Glutamatergic neuron (in vitro differentiated cells): ENCODE measurements around the gene RAD51B. TPM values are rescaled to one million over a fixed set of nuclear protein-coding genes. Genes with fewer than 3 reads are reported as not detected.

Experiments used
- DNase-seq: peaks from one replicate; pipeline ENCODE4 v3.0.0; 2022
- H3K27ac Mint-ChIP-seq: one replicate; pipeline ENCODE4 v1.8.0; 2020; ENCODE audit warnings: mild to moderate bottlenecking, mixed read lengths, inconsistent platforms; ENCODE audit not compliant: unreplicated experiment
- H3K27me3 Mint-ChIP-seq: one replicate; pipeline ENCODE4 v1.8.0; 2020; ENCODE audit warnings: mild to moderate bottlenecking, moderate library complexity, mixed read lengths, inconsistent platforms; ENCODE audit not compliant: unreplicated experiment
- H3K36me3 Mint-ChIP-seq: one replicate; pipeline ENCODE4 v1.8.0; 2020; ENCODE audit warnings: mild to moderate bottlenecking, mixed read lengths, inconsistent platforms; ENCODE audit not compliant: unreplicated experiment
- H3K4me1 Mint-ChIP-seq: one replicate; pipeline ENCODE4 v1.8.0; 2020; ENCODE audit warnings: mild to moderate bottlenecking, low read depth, mixed read lengths, inconsistent platforms; ENCODE audit not compliant: unreplicated experiment
- H3K4me3 Mint-ChIP-seq: one replicate; pipeline ENCODE4 v1.8.0; 2020; ENCODE audit warnings: mild to moderate bottlenecking, mixed read lengths, inconsistent platforms; ENCODE audit not compliant: unreplicated experiment
- H3K9me3 Mint-ChIP-seq: one replicate; pipeline ENCODE4 v1.8.0; 2020; ENCODE audit warnings: mild to moderate bottlenecking, moderate library complexity, mixed read lengths, inconsistent platforms; ENCODE audit not compliant: unreplicated experiment
- total RNA-seq: library from RNA; stranded (reverse); fragmentation: NEBNext Ultra II Directional; extraction: Animal tissue kit (Norgen Biotek cat#: 25700); gene quantifications from one replicate; pipeline ENCODE4 v1.2.1, GENCODE V29; 2021; ENCODE audit not compliant: unreplicated experiment
- TF ChIP-seq, protein P1 (sequence below): fragments of 200-600 bp; sonication (generic); IDR thresholded peaks from one replicate; pipeline ENCODE4 v1.5.0; 2021; ENCODE audit not compliant: partially characterized antibody, unreplicated experiment

RAD51B gene
- total RNA-seq, 1 donor from 2014 or later = 9.7 TPM

DNA sequence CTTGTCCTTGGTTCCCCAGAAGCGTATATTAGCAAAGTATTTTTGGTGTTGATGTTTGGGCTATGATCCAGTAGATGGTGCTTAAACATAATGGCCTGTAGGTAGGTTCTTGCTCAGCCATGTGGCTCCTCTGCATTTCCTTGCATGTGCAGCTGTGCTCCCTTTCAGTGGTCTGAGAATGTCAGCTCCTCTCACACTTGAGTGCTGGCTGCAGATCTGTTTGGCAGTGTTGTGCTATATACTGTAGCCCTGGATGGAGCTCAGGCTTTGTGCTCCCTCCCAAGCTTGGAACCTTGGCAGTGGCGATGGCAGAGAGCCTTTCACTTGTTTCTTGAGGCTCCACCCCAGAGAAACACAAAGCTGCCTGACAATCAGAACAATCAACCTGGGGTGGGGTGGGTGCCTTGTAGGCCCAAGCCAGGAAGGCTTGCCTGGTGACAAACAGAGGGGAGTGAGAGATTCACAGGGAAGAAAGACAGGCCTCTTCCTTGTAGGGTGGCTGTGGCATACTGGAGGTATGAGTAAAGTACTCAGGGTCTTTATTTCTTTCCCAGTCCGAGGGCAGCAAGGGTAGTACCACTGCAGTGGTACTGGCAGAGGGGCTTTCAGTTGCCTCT lies 255.3 kb downstream of the RAD51B start:
- H3K27me3 Mint-ChIP-seq = no peaks in the 10 kb centered on the region
- TF ChIP-seq, protein P1, sequence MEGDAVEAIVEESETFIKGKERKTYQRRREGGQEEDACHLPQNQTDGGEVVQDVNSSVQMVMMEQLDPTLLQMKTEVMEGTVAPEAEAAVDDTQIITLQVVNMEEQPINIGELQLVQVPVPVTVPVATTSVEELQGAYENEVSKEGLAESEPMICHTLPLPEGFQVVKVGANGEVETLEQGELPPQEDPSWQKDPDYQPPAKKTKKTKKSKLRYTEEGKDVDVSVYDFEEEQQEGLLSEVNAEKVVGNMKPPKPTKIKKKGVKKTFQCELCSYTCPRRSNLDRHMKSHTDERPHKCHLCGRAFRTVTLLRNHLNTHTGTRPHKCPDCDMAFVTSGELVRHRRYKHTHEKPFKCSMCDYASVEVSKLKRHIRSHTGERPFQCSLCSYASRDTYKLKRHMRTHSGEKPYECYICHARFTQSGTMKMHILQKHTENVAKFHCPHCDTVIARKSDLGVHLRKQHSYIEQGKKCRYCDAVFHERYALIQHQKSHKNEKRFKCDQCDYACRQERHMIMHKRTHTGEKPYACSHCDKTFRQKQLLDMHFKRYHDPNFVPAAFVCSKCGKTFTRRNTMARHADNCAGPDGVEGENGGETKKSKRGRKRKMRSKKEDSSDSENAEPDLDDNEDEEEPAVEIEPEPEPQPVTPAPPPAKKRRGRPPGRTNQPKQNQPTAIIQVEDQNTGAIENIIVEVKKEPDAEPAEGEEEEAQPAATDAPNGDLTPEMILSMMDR = no peak
- peaks cover 7% of the 10 kb centered on the region for H3K36me3 Mint-ChIP-seq
- H3K9me3 Mint-ChIP-seq = no peaks in the 10 kb centered on the region
- no peaks in the 10 kb centered on the region for H3K4me1 Mint-ChIP-seq
- no peak overlapping the region for H3K4me3 Mint-ChIP-seq
- DNase-seq = no peak
- H3K27ac Mint-ChIP-seq = no peak overlapping the region

DNA sequence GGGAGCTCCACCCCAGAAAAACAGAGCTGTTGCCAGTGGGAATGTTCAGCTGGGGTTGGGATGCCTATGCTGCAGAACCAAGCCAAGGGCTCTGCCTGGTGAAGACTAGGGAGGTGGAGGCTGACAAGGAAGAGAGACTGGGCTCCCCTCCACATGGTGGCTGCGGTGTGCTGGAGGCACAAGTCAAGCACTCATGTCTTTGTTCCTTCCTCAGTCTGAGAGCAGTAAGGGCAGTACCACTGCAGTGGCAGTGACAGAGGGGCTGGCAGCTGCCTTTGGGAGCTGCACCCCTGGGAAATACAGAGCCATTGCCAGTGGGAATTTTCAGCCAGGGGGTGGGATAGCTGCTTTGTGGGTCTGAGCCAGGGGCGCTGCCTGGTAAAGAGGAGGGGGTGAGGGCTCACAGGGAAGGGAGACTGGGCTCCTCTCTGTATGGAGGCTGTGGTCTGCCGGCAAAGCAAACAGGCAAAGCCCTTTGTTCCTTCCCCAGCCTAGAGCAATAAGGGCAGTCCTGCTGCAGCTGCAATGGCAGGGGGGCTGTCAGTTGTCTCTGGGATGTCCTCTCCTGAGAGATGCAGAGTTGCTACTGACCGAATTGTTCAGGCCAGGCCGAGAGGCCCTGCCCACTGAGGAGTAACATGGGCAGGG lies 255.9 kb downstream of the RAD51B start:
- Mint-ChIP-seq H3K27ac (no peak overlapping the region), H3K9me3 (no peaks in the 10 kb centered on the region), H3K36me3 (peaks cover 4% of the 10 kb centered on the region), H3K4me1 (no peaks in the 10 kb centered on the region), H3K4me3 (no peak overlapping the region), H3K27me3 (no peaks in the 10 kb centered on the region)
- DNase-seq = no peak
- TF ChIP-seq, protein P1 = no peak

DNA sequence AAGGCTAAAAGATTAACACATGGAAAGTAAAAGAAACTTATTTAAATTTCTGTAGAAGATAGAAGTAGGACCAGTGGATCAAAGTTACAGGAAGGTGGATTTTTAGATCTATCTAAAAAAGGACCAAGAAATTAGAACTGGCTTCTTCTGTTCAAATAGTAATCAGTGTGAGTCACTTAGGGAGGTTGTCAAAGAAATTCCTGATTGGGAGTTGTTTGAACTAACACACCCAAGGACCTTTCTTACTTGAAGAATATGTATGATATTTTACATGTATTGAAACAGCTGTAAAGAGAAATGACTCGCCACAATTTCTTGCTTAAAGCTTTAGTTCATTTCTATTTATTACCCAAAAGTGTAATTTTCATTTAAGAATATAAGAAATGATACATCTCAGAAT lies 256.9 kb downstream of the RAD51B start:
- peaks cover 3% of the 10 kb centered on the region for H3K4me1 Mint-ChIP-seq
- H3K36me3 Mint-ChIP-seq = peaks cover 4% of the 10 kb centered on the region
- no peaks in the 10 kb centered on the region for H3K27me3 Mint-ChIP-seq
- H3K27ac Mint-ChIP-seq = no peak overlapping the region
- TF ChIP-seq, protein P1 = no peak
- no peaks in the 10 kb centered on the region for H3K9me3 Mint-ChIP-seq
- no peak overlapping the region for H3K4me3 Mint-ChIP-seq
- DNase-seq = no peak

DNA sequence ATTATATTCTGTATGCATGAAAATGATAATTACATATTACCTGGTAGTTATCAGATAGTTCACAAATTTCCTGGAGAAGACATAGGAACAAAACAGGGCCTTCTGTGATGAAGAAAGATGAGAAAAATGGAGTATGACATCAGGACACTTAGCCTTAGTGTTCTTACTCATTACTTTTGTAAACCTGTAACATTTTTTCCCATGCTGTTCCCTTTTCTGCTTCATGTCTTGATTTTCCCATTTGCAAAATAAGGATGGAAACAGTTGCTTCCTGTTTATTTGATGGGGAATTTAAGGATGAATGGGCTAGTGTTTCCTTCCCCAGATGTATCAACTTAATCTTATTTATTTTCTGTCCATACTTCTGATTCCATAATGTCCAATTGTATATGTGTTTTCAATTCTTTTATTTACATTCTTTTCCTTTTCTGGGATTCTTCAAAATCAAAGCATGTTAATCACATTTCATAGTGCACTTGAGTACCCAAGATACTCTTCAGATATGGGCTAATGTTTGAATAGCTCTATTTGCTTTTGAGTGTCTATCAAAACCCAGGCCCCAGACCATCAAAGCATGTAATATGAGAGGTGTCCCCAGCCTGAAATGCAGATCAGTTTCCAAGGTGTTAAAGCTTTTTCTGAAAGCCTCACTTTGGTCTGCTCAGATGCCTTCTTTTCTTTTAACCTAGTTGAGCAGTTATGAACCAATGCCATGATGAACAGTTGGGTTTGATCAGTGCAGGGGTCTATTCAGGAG lies 260.5 kb downstream of the RAD51B start:
- Mint-ChIP-seq H3K9me3 (no peaks in the 10 kb centered on the region), H3K4me3 (no peak overlapping the region), H3K27ac (no peak overlapping the region), H3K36me3 (no peaks in the 10 kb centered on the region), H3K27me3 (no peaks in the 10 kb centered on the region), H3K4me1 (peaks cover 3% of the 10 kb centered on the region)
- DNase-seq = no peak
- TF ChIP-seq, protein P1 = no peak

DNA sequence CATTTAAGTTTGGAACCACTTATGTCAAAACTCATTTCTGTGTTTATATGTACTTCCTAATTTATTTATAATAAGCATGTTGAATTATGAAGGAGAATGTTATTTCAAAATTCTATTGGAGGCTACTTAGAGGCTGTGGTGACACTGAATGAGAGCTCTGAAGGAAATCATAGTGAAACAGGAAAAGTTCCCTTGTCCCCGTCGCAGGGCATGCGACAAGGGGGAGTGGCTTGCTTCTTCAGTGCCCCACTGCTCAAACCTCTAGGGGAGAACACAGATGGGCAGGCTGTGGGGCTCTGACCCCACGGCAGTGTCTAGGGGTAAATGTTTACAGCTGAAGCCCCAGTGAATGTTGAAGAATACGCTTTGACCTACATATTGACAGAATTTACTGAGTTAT lies 261.9 kb downstream of the RAD51B start:
- no peak overlapping the region for H3K4me3 Mint-ChIP-seq
- H3K36me3 Mint-ChIP-seq = no peaks in the 10 kb centered on the region
- peaks cover 2% of the 10 kb centered on the region for H3K9me3 Mint-ChIP-seq
- peak; percentile 13 for DNase-seq
- no peak overlapping the region for H3K27ac Mint-ChIP-seq
- TF ChIP-seq, protein P1 = no peak
- peaks cover 3% of the 10 kb centered on the region for H3K4me1 Mint-ChIP-seq
- no peaks in the 10 kb centered on the region for H3K27me3 Mint-ChIP-seq
